A673 (cell line): Measurements from ENCODE around the gene ACSS1.

Experiments
- EZH2 ChIP-seq: fragments of 200-600 bp; sonication (generic); IDR thresholded peaks from 2 replicates; pipeline ENCODE4 v1.6.1; 2017; ENCODE audit warnings: borderline replicate concordance, low read depth, mild to moderate bottlenecking, mixed read lengths, antibody characterized with exemption, low read length; ENCODE audit not compliant: poor library complexity, severe bottlenecking
- TF ChIP-seq, protein P1 (sequence below): fragments of 300-800, 200-600 bp; sonication (generic); conservative IDR thresholded peaks from 2 replicates; pipeline ENCODE4 v1.5.1; 2017; ENCODE audit warnings: low read depth, mild to moderate bottlenecking, antibody characterized with exemption, low read length, moderate library complexity, mixed read lengths

DNA sequence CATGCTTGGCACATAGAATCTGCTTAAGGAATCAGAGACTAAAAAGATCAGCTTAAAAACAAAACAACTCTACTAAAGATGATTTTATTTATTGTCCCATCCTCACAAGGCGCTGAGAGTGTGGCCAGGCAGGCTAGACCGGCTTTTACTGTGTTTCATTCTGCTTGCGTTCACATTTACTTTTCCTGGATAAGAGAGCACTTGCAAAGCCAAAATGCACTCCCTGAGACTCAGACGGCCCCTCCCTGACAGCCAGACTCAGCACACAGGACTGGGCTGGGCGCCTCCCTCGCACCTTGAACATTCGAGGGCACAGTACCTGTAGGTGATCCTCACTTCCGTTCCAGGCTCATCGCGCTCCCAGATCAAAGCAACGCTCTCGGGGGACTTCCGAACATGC lies 10.2 kb downstream of the ACSS1 start:
- TF ChIP-seq, protein P1, sequence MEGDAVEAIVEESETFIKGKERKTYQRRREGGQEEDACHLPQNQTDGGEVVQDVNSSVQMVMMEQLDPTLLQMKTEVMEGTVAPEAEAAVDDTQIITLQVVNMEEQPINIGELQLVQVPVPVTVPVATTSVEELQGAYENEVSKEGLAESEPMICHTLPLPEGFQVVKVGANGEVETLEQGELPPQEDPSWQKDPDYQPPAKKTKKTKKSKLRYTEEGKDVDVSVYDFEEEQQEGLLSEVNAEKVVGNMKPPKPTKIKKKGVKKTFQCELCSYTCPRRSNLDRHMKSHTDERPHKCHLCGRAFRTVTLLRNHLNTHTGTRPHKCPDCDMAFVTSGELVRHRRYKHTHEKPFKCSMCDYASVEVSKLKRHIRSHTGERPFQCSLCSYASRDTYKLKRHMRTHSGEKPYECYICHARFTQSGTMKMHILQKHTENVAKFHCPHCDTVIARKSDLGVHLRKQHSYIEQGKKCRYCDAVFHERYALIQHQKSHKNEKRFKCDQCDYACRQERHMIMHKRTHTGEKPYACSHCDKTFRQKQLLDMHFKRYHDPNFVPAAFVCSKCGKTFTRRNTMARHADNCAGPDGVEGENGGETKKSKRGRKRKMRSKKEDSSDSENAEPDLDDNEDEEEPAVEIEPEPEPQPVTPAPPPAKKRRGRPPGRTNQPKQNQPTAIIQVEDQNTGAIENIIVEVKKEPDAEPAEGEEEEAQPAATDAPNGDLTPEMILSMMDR, result no peak
- TF ChIP-seq EZH2, result no peak
